Parathyroid adenoma (tissue), 2 donors: ENCODE measurements around the gene OVCA2.
"Not testable (repeated sequence)": the region's sequence is repeated elsewhere in the genome, so short reads cannot be mapped to it uniquely, and the experiment has no call there.

Experiments used
- H2AFZ ChIP-seq: fragments of 300-600 bp; sonication (generic); one replicate; pipeline ENCODE4 v1.7.0; 2017; ENCODE audit warnings: antibody characterized with exemption, mild to moderate bottlenecking
- H3K27ac ChIP-seq: fragments of 300-600 bp; sonication (generic); one replicate; pipeline ENCODE4 v1.7.0; 2017
- H3K27me3 ChIP-seq: fragments of 300-600 bp; sonication (generic); one replicate; pipeline ENCODE4 v1.7.0; 2017; ENCODE audit warnings: low read length; ENCODE audit not compliant: control insufficient read depth, insufficient read depth
- H3K36me3 ChIP-seq: fragments of 300-600 bp; sonication (generic); one replicate; pipeline ENCODE4 v1.7.0; 2017; ENCODE audit warnings: low read length; ENCODE audit not compliant: control insufficient read depth, insufficient read depth
- H3K4me1 ChIP-seq: fragments of 300-600 bp; sonication (generic); one replicate; pipeline ENCODE4 v1.7.0; 2017; ENCODE audit warnings: control low read depth
- H3K4me2 ChIP-seq: fragments of 300-600 bp; sonication (generic); one replicate; pipeline ENCODE4 v1.7.0; 2017; ENCODE audit warnings: low read length
- H3K4me3 ChIP-seq: fragments of 300-600 bp; sonication (generic); one replicate; pipeline ENCODE4 v1.7.0; 2017; ENCODE audit warnings: low read depth, low read length
- H3K79me2 ChIP-seq: fragments of 300-600 bp; sonication (generic); one replicate; pipeline ENCODE4 v1.7.0; 2017; ENCODE audit warnings: control low read depth
- H3K9ac ChIP-seq: fragments of 300-600 bp; sonication (generic); one replicate; pipeline ENCODE4 v1.7.0; 2017; ENCODE audit warnings: mild to moderate bottlenecking
- H3K9me3 ChIP-seq: fragments of 300-600 bp; sonication (generic); one replicate; pipeline ENCODE4 v1.7.0; 2017; ENCODE audit warnings: low read length; ENCODE audit not compliant: control insufficient read depth
- TF ChIP-seq, protein P1 (sequence below): fragments of 300-600 bp; sonication (generic); IDR thresholded peaks from one replicate; pipeline ENCODE4 v1.7.0; 2017; ENCODE audit warnings: antibody characterized with exemption, mild to moderate bottlenecking
- donor health status: primary hyperparathyroidism.

OVCA2 gene

GRCh38 chr17:2008332-2009126 is 33.3 kb upstream of the OVCA2 start:
- Histone ChIP-seq H3K27ac (no peak overlapping the region), H3K4me2 (no peak overlapping the region), H3K4me3 (no peak overlapping the region), H3K4me1 (peaks cover 3% of the 10 kb centered on the region), H3K36me3 (no peaks in the 10 kb centered on the region), H3K9me3 (no peaks in the 10 kb centered on the region), H3K27me3 (no peaks in the 10 kb centered on the region), H3K9ac (no peak overlapping the region), H3K79me2 (no peaks in the 10 kb centered on the region), H2AFZ (no peak overlapping the region)
- TF ChIP-seq, protein P1, sequence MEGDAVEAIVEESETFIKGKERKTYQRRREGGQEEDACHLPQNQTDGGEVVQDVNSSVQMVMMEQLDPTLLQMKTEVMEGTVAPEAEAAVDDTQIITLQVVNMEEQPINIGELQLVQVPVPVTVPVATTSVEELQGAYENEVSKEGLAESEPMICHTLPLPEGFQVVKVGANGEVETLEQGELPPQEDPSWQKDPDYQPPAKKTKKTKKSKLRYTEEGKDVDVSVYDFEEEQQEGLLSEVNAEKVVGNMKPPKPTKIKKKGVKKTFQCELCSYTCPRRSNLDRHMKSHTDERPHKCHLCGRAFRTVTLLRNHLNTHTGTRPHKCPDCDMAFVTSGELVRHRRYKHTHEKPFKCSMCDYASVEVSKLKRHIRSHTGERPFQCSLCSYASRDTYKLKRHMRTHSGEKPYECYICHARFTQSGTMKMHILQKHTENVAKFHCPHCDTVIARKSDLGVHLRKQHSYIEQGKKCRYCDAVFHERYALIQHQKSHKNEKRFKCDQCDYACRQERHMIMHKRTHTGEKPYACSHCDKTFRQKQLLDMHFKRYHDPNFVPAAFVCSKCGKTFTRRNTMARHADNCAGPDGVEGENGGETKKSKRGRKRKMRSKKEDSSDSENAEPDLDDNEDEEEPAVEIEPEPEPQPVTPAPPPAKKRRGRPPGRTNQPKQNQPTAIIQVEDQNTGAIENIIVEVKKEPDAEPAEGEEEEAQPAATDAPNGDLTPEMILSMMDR: no peak

GRCh38 chr17:2009737-2010136 is 32.1 kb upstream of the OVCA2 start:
- H3K27ac ChIP-seq: no peak overlapping the region
- no peaks in the 10 kb centered on the region for H3K9me3 ChIP-seq
- H3K4me1 ChIP-seq: peaks cover 3% of the 10 kb centered on the region
- H3K27me3 ChIP-seq: no peaks in the 10 kb centered on the region
- TF ChIP-seq, protein P1: no peak
- no peaks in the 10 kb centered on the region for H3K79me2 ChIP-seq
- H3K4me2 ChIP-seq: no peak overlapping the region
- no peak overlapping the region for H2AFZ ChIP-seq
- no peaks in the 10 kb centered on the region for H3K36me3 ChIP-seq
- no peak overlapping the region for H3K4me3 ChIP-seq
- no peak overlapping the region for H3K9ac ChIP-seq

DNA sequence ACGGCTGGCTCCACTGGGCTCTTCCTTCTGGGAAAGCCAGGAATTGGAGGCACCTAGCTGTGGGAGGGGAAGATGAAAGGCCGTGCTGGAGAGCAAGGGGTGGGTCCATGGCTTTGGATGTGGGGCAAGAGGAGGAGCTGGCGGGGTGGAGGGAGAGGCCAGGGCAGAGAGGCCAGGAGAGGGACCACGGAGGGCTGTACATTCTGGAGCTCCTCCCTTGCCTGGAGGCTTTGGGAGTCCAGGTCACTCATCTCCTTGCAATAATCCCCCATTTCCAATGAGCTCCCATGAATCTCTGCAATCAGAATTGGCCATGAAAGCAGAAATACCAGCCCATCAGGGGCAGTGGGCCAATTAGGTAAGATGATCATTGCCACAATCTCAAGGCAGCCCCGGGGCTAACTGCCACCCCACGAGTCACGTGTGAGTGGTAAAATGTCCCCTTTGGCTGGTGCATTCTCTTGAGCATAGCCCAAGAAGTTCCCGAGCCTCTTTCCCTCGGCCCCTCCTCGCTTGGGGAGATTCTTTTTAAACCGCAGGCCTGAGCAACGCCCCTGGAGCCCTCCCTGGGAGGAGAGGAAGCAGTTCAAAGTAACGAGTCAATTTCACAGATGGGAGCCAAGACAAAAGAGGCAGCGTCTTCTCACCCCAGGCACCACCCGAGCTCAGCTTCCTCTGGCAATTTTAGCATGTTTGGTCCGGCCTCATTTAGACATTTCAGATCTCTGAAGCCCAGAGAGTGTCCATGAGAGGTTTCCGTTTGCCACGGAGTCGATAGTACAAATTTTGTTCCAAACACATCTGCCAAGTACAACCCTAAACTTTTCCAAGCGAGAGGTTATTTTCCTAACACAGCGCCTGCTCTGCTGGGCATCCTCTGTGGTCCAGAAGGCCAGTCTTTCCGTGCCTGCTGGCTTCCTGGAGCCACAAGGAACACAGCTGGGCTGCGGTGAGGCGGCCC is 30.1 kb upstream of the OVCA2 start:
- H3K79me2 ChIP-seq: no peaks in the 10 kb centered on the region
- peak overlapping the region; percentile 5 for H2AFZ ChIP-seq
- H3K27me3 ChIP-seq: no peaks in the 10 kb centered on the region
- no peak overlapping the region for H3K9ac ChIP-seq
- TF ChIP-seq, protein P1: no peak
- H3K27ac ChIP-seq: peak overlapping the region; percentile 16
- no peak overlapping the region for H3K4me3 ChIP-seq
- peaks cover 3% of the 10 kb centered on the region for H3K4me1 ChIP-seq
- no peaks in the 10 kb centered on the region for H3K9me3 ChIP-seq
- no peaks in the 10 kb centered on the region for H3K36me3 ChIP-seq
- H3K4me2 ChIP-seq: no peak overlapping the region

GRCh38 chr17:2012499-2012898 is 29.3 kb upstream of the OVCA2 start:
- no peak overlapping the region for H3K27ac ChIP-seq
- H3K79me2 ChIP-seq: no peaks in the 10 kb centered on the region
- H3K9me3 ChIP-seq: no peaks in the 10 kb centered on the region

GRCh38 chr17:2013220-2013993 is 28.4 kb upstream of the OVCA2 start:
- not testable (repeated sequence) for H3K27me3 ChIP-seq, H3K4me3 ChIP-seq, H3K27ac ChIP-seq, H3K9me3 ChIP-seq, H2AFZ ChIP-seq, H3K9ac ChIP-seq, H3K36me3 ChIP-seq, H3K4me2 ChIP-seq, H3K79me2 ChIP-seq
- peaks cover 11% of the 10 kb centered on the region for H3K4me1 ChIP-seq

More at GRCh38 chr17:2012499-2012898, 29.3 kb upstream of the OVCA2 start:
- TF ChIP-seq, protein P1: no peak
- H3K9ac ChIP-seq: no peak overlapping the region
- no peaks in the 10 kb centered on the region for H3K36me3 ChIP-seq
- no peak overlapping the region for H3K4me2 ChIP-seq
- no peaks in the 10 kb centered on the region for H3K27me3 ChIP-seq
- no peak overlapping the region for H2AFZ ChIP-seq
- no peak overlapping the region for H3K4me3 ChIP-seq
- H3K4me1 ChIP-seq: peaks cover 7% of the 10 kb centered on the region
